ENCODE results near the gene C1GALT1.

GRCh38 chr7:7148798-7149481 is 33.4 kb upstream of the C1GALT1 start:
- TF ChIP-seq SETDB1 (IDR thresholded peaks at IDR 0.05; ENCODE audit: low read length) (no peak), ELF1 (tag; IDR thresholded peaks at IDR 0.05) (no peak), STAT5A (IDR thresholded peaks at IDR 0.05; ENCODE audit: borderline replicate concordance, low read length) (no peak), MXI1 (IDR thresholded peaks at IDR 0.05; ENCODE audit: low read depth, low read length) (no peak), TSHZ1 (CRISPR knock-in tag; IDR thresholded peaks at IDR 0.05) (no peak)

All from K562 (cell line).